HL-60 (cell line): Measurements from ENCODE around the gene LGALS9.

Source experiments
- CTCF ChIP-seq: IDR thresholded peaks from one replicate; pipeline ENCODE4 v1.5.1; 2011; ENCODE audit warnings: low read length, control low read depth, inconsistent platforms; ENCODE audit not compliant: insufficient read depth
- POLR2AphosphoS5 ChIP-seq: IDR thresholded peaks from 2 replicates; pipeline ENCODE4 v1.6.1; 2012; ENCODE audit warnings: low read depth

- TF ChIP-seq POLR2AphosphoS5 (no peak), CTCF (no peak)
Observed at GRCh38 chr17:27585792-27586191, 45.2 kb upstream of the LGALS9 start.
